A549 (cell line): ENCODE measurements around the gene GPR183. TPM values are rescaled to one million over a fixed set of nuclear protein-coding genes. Genes with fewer than 3 reads are reported as not detected.

Experiments used
- ATAC-seq, 2 experiments: fragments of 200-7000 bp in 1 of 2; fragments of >200 bp in 1 of 2; cut with Nextera tagmentation in 1 of 2; cut with Tn5 transposase in 1 of 2; 3 replicates each; pipeline versions ENCODE4 v1.8.0 to v1.9.1; 2018 to 2020; ENCODE audit warnings: mild to moderate bottlenecking in 1 of 2, moderate library complexity in 1 of 2
- CTCF ChIA-PET: fragments of 300-600 bp; sonication (Branson Sonifier 250); formaldehyde crosslinking; extraction: SDS; loops from one replicate; lab custom pipeline; 2021; ENCODE audit warnings: antibody characterized with exemption, inconsistent platforms; lab: Yijun Ruan, JAX
- POLR2A ChIA-PET: fragments of 350-600 bp; formaldehyde crosslinking; extraction: SDS; loops from one replicate; lab custom pipeline; 2021; ENCODE audit warnings: antibody characterized with exemption, inconsistent platforms; lab: Yijun Ruan, JAX
- DNase-seq, 2 experiments: peaks; one replicate each; pipeline versions ENCODE4 v3.0.0 to v3.0.0-alpha.2; 2011 to 2016; ENCODE audit warnings: low read depth in 1 of 2, low spot score in 1 of 2
- FAIRE-seq: peaks from 2 replicates; lab custom pipeline; 2011; peaks lifted over from hg19 to GRCh38; lab: Jason Lieb, UNC
- H3K27ac ChIP-seq, 2 experiments: fragments of >200 bp; sonication (Bioruptor Twin); formaldehyde crosslinking; 3 replicates each; pipeline ENCODE4 v1.5.1; 2016 to 2017
- H3K4me1 ChIP-seq: fragments of >200 bp; sonication (Bioruptor Twin); formaldehyde crosslinking; 3 replicates; pipeline ENCODE4 v1.6.1; 2016
- H3K4me2 ChIP-seq: fragments of >200 bp; sonication (Bioruptor Twin); formaldehyde crosslinking; 3 replicates; pipeline ENCODE4 v1.6.1; 2016
- H3K4me3 ChIP-seq: fragments of >200 bp; sonication (Bioruptor Twin); formaldehyde crosslinking; 3 replicates; pipeline ENCODE4 v1.5.1; 2016
- H3K9me3 ChIP-seq: fragments of >200 bp; sonication (Bioruptor Twin); formaldehyde crosslinking; 3 replicates; pipeline ENCODE4 v1.6.1; 2016
- CBX2 ChIP-seq: fragments of 200-600 bp; sonication (generic); IDR thresholded peaks from 2 replicates; pipeline ENCODE4 v1.6.1; 2016; ENCODE audit warnings: low read depth, mild to moderate bottlenecking, borderline replicate concordance
- CHD4 ChIP-seq: fragments of 200-600 bp; sonication (generic); IDR thresholded peaks from 2 replicates; pipeline ENCODE4 v1.6.1; 2016; ENCODE audit warnings: antibody characterized with exemption, mild to moderate bottlenecking, borderline replicate concordance
- CTCF ChIP-seq: fragments of >200 bp; sonication (Bioruptor Twin); formaldehyde crosslinking; IDR thresholded peaks from 3 replicates; pipeline ENCODE4 v1.5.1; 2016
- EHF ChIP-seq: fragments of 250-450 bp; sonication (Bioruptor Pico); IDR thresholded peaks from 2 replicates; pipeline ENCODE4 v1.5.0; 2020; ENCODE audit warnings: mild to moderate bottlenecking
- FOSB ChIP-seq: fragments of 250-450 bp; sonication (Bioruptor Pico); IDR thresholded peaks from 2 replicates; pipeline ENCODE4 v1.5.0; 2020; ENCODE audit warnings: mild to moderate bottlenecking, moderate library complexity
- FOSL2 ChIP-seq, 2 experiments: fragments of 450-650 bp in 1 of 2; fragments of >200 bp in 1 of 2; sonication (Bioruptor Twin) in 1 of 2; formaldehyde crosslinking; IDR thresholded peaks; 2 replicates each; pipeline versions ENCODE4 v1.5.0 to v1.6.1; 2016 to 2020; ENCODE audit warnings: mild to moderate bottlenecking in 1 of 2, moderate library complexity in 1 of 2
- HDAC2 ChIP-seq: fragments of 200-600 bp; sonication (generic); IDR thresholded peaks from 2 replicates; pipeline ENCODE4 v1.6.1; 2016
- HOXA7 ChIP-seq: fragments of 250-450 bp; sonication (Bioruptor Pico); IDR thresholded peaks from 2 replicates; pipeline ENCODE4 v1.5.0; 2020; ENCODE audit warnings: mild to moderate bottlenecking, moderate library complexity
- HOXB5 ChIP-seq: fragments of 250-450 bp; sonication (Bioruptor Pico); IDR thresholded peaks from 2 replicates; pipeline ENCODE4 v1.5.0; 2020; ENCODE audit warnings: mild to moderate bottlenecking, moderate library complexity
- KDM1A ChIP-seq: fragments of 200-600 bp; sonication (generic); IDR thresholded peaks from 2 replicates; pipeline ENCODE4 v1.6.1; 2016; ENCODE audit warnings: low read depth, mild to moderate bottlenecking
- NFE2L2 ChIP-seq: fragments of 150-350 bp; conservative IDR thresholded peaks from 2 replicates; pipeline ENCODE4 v1.6.1; 2014; ENCODE audit warnings: low read length
- NPAS2 ChIP-seq: fragments of 250-450 bp; sonication (Bioruptor Pico); IDR thresholded peaks from 2 replicates; pipeline ENCODE4 v1.8.0; 2022; ENCODE audit warnings: mild to moderate bottlenecking, moderate library complexity, borderline replicate concordance
- PHF8 ChIP-seq: fragments of 200-600 bp; sonication (generic); IDR thresholded peaks from 2 replicates; pipeline ENCODE4 v1.6.1; 2016; ENCODE audit warnings: low read depth, mild to moderate bottlenecking, antibody characterized with exemption, moderate library complexity, borderline replicate concordance
- POLR2AphosphoS2 ChIP-seq: conservative IDR thresholded peaks from 2 replicates; pipeline ENCODE4 v1.6.1; 2012; ENCODE audit warnings: low read length, improper control_type of control experiment, inconsistent platforms
- RAD21 ChIP-seq, 2 experiments: fragments of >200 bp in 1 of 2; sonication (Bioruptor Twin) in 1 of 2; formaldehyde crosslinking in 1 of 2; IDR thresholded peaks in 1 of 2; conservative IDR thresholded peaks in 1 of 2; 2 replicates in 1 of 2; 3 replicates in 1 of 2; pipeline ENCODE4 v1.6.1; 2012 to 2018; ENCODE audit warnings: inconsistent platforms in 1 of 2
- RCOR1 ChIP-seq: fragments of 150-350 bp; IDR thresholded peaks from 2 replicates; pipeline ENCODE4 v1.6.1; 2014; ENCODE audit warnings: antibody characterized with exemption, low read length, low read depth
- SREBF2 ChIP-seq: fragments of 450-650 bp; IDR thresholded peaks from 2 replicates; pipeline ENCODE4 v1.6.1; 2014; ENCODE audit warnings: mild to moderate bottlenecking, moderate library complexity
- TP53 ChIP-seq: fragments of 250-450 bp; sonication (Bioruptor Pico); IDR thresholded peaks from 2 replicates; pipeline ENCODE4 v1.5.0; 2021; ENCODE audit warnings: mild to moderate bottlenecking, moderate library complexity
- ZC3H11A ChIP-seq: fragments of 450-650 bp; IDR thresholded peaks from 2 replicates; pipeline ENCODE4 v1.6.1; 2014; ENCODE audit warnings: antibody characterized with exemption, mild to moderate bottlenecking
- ZFP36 ChIP-seq: fragments of 450-650 bp; IDR thresholded peaks from 2 replicates; pipeline ENCODE4 v1.6.1; 2014; ENCODE audit warnings: borderline replicate concordance; ENCODE audit not compliant: partially characterized antibody
- WGBS: methylation state at CpG from one replicate; pipeline ENCODE4 v1.1.6; 2017; ENCODE audit errors: missing lambda C conversion rate; 5-methylcytosine and 5-hydroxymethylcytosine counted together
- polyA plus RNA-seq, 4 experiments: library from polyadenylated mRNA; depleted of rRNA in 3 of 4; stranded (reverse); fragments of >200 nt; fragmentation: RNase III in 1 of 4; extraction: RNeasy Plus Mini Kit Qiagen cat#74134 plus additional on column Dnase treatment in 1 of 4; gene quantifications; 2 replicates in 3 of 4; 3 replicates in 1 of 4; pipeline ENCODE4 v1.2.3, GENCODE V29; 2011 to 2017
- TF ChIP-seq, protein P1 (sequence below): fragments of >200 bp; sonication (Bioruptor Twin); formaldehyde crosslinking; IDR thresholded peaks from 3 replicates; pipeline ENCODE4 v1.6.1; 2016
- TF ChIP-seq, protein P2 (sequence below): IDR thresholded peaks from 2 replicates; pipeline ENCODE4 v1.6.1; 2012; ENCODE audit warnings: low read depth, borderline replicate concordance
- TF ChIP-seq, protein P3 (sequence below): IDR thresholded peaks from 2 replicates; pipeline ENCODE4 v1.6.1; 2012
- TF ChIP-seq, protein P4 (sequence below): fragments of 250-450 bp; sonication (Bioruptor Pico); IDR thresholded peaks from 2 replicates; pipeline ENCODE4 v1.5.0; 2021; ENCODE audit warnings: mild to moderate bottlenecking, moderate library complexity, borderline replicate concordance
- TF ChIP-seq, protein P5 (sequence below): fragments of 150-350 bp; IDR thresholded peaks from 2 replicates; pipeline ENCODE4 v1.6.1; 2014; ENCODE audit warnings: low read depth, mild to moderate bottlenecking, low read length
- TF ChIP-seq, protein P6 (sequence below): fragments of 250-450 bp; sonication (Bioruptor Pico); IDR thresholded peaks from 2 replicates; pipeline ENCODE4 v1.5.0; 2020; ENCODE audit warnings: low read depth, mild to moderate bottlenecking, moderate library complexity

Gene GPR183
- polyA plus RNA-seq, 2 of the 4 experiments (the other 2 are of a cell fraction): not detected

GRCh38 chr13:99340638-99341037 lies 33.4 kb upstream of the GPR183 start:
- ChIA-PET POLR2A (no interaction called here), CTCF (no interaction called here)
- TF ChIP-seq ZFP36 (no peak), CBX2 (no peak), CTCF (no peak), HDAC2 (no peak), RAD21 (conservative IDR thresholded peaks at IDR 0.05 in 1 of 2, IDR thresholded peaks at IDR 0.05 in 1 of 2) (no peak), POLR2AphosphoS2 (no peak), ZC3H11A (no peak), FOSL2 (IDR thresholded peaks at IDR 0.05) (no peak), FOSL2 (CRISPR knock-in tag; IDR thresholded peaks at IDR 0.05) (no peak), FOSB (CRISPR knock-in tag) (no peak)
- TF ChIP-seq, protein P1, sequence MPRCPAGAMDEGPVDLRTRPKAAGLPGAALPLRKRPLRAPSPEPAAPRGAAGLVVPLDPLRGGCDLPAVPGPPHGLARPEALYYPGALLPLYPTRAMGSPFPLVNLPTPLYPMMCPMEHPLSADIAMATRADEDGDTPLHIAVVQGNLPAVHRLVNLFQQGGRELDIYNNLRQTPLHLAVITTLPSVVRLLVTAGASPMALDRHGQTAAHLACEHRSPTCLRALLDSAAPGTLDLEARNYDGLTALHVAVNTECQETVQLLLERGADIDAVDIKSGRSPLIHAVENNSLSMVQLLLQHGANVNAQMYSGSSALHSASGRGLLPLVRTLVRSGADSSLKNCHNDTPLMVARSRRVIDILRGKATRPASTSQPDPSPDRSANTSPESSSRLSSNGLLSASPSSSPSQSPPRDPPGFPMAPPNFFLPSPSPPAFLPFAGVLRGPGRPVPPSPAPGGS: no peak
- TF ChIP-seq, protein P2, sequence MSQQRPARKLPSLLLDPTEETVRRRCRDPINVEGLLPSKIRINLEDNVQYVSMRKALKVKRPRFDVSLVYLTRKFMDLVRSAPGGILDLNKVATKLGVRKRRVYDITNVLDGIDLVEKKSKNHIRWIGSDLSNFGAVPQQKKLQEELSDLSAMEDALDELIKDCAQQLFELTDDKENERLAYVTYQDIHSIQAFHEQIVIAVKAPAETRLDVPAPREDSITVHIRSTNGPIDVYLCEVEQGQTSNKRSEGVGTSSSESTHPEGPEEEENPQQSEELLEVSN: no peak
- TF ChIP-seq, protein P3, sequence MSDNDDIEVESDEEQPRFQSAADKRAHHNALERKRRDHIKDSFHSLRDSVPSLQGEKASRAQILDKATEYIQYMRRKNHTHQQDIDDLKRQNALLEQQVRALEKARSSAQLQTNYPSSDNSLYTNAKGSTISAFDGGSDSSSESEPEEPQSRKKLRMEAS: no peak
- TF ChIP-seq, protein P4, sequence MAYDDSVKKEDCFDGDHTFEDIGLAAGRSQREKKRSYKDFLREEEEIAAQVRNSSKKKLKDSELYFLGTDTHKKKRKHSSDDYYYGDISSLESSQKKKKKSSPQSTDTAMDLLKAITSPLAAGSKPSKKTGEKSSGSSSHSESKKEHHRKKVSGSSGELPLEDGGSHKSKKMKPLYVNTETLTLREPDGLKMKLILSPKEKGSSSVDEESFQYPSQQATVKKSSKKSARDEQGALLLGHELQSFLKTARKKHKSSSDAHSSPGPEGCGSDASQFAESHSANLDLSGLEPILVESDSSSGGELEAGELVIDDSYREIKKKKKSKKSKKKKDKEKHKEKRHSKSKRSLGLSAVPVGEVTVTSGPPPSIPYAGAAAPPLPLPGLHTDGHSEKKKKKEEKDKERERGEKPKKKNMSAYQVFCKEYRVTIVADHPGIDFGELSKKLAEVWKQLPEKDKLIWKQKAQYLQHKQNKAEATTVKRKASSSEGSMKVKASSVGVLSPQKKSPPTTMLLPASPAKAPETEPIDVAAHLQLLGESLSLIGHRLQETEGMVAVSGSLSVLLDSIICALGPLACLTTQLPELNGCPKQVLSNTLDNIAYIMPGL (CRISPR knock-in tag): no peak
- TF ChIP-seq, protein P5, sequence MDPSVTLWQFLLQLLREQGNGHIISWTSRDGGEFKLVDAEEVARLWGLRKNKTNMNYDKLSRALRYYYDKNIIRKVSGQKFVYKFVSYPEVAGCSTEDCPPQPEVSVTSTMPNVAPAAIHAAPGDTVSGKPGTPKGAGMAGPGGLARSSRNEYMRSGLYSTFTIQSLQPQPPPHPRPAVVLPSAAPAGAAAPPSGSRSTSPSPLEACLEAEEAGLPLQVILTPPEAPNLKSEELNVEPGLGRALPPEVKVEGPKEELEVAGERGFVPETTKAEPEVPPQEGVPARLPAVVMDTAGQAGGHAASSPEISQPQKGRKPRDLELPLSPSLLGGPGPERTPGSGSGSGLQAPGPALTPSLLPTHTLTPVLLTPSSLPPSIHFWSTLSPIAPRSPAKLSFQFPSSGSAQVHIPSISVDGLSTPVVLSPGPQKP: no peak
- no peaks in the 10 kb centered on the region for H3K9me3 ChIP-seq
- no peak for ATAC-seq
- DNase-seq: no peak
- no peak overlapping the region for H3K27ac ChIP-seq
- H3K4me3 ChIP-seq: no peak overlapping the region
- FAIRE-seq: no peak
- no peaks in the 10 kb centered on the region for H3K4me1 ChIP-seq
- no peak overlapping the region for H3K4me2 ChIP-seq

GRCh38 chr13:99339736-99340397 lies 32.7 kb upstream of the GPR183 start:
- POLR2A ChIA-PET: no interaction called here
- CTCF ChIA-PET: no interaction called here
- H3K4me3 ChIP-seq: no peak overlapping the region
- H3K9me3 ChIP-seq: no peaks in the 10 kb centered on the region
- H3K27ac ChIP-seq: no peak overlapping the region
- WGBS: 78% methylated on average over 8 of the region's 8 CpGs
- no peak for DNase-seq
- ATAC-seq: no peak
- H3K4me2 ChIP-seq: no peak overlapping the region
- no peaks in the 10 kb centered on the region for H3K4me1 ChIP-seq
- no peak for FAIRE-seq
- no peak for TF ChIP-seq EHF (CRISPR knock-in tag)
- TF ChIP-seq HDAC2: no peak
- TF ChIP-seq HOXB5 (CRISPR knock-in tag): no peak
- no peak for TF ChIP-seq SREBF2
- TF ChIP-seq CHD4: no peak
- TF ChIP-seq, protein P6, sequence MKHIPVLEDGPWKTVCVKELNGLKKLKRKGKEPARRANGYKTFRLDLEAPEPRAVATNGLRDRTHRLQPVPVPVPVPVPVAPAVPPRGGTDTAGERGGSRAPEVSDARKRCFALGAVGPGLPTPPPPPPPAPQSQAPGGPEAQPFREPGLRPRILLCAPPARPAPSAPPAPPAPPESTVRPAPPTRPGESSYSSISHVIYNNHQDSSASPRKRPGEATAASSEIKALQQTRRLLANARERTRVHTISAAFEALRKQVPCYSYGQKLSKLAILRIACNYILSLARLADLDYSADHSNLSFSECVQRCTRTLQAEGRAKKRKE (CRISPR knock-in tag): no peak
- no peak for TF ChIP-seq PHF8
- TF ChIP-seq KDM1A: no peak
- TF ChIP-seq, protein P5: no peak
- TF ChIP-seq NPAS2: no peak
- TF ChIP-seq, protein P3: no peak
- TF ChIP-seq RCOR1: no peak
- TF ChIP-seq CBX2: no peak
- TF ChIP-seq TP53 (CRISPR knock-in tag): no peak
- TF ChIP-seq RAD21 (conservative IDR thresholded peaks at IDR 0.05 in 1 of 2, IDR thresholded peaks at IDR 0.05 in 1 of 2): no peak
- no peak for TF ChIP-seq NFE2L2
- no peak for TF ChIP-seq HOXA7 (CRISPR knock-in tag)
